ENCODE measurements around the gene PRAC2. TPM values are rescaled to one million over a fixed set of nuclear protein-coding genes. Genes with fewer than 3 reads are reported as not detected.

PRAC2 gene
- total and polyA plus RNA-seq, 2 of the 8 experiments (the other 6 are each of a cell fraction or from before 2014, with no cell fraction given) = not detected

DNA sequence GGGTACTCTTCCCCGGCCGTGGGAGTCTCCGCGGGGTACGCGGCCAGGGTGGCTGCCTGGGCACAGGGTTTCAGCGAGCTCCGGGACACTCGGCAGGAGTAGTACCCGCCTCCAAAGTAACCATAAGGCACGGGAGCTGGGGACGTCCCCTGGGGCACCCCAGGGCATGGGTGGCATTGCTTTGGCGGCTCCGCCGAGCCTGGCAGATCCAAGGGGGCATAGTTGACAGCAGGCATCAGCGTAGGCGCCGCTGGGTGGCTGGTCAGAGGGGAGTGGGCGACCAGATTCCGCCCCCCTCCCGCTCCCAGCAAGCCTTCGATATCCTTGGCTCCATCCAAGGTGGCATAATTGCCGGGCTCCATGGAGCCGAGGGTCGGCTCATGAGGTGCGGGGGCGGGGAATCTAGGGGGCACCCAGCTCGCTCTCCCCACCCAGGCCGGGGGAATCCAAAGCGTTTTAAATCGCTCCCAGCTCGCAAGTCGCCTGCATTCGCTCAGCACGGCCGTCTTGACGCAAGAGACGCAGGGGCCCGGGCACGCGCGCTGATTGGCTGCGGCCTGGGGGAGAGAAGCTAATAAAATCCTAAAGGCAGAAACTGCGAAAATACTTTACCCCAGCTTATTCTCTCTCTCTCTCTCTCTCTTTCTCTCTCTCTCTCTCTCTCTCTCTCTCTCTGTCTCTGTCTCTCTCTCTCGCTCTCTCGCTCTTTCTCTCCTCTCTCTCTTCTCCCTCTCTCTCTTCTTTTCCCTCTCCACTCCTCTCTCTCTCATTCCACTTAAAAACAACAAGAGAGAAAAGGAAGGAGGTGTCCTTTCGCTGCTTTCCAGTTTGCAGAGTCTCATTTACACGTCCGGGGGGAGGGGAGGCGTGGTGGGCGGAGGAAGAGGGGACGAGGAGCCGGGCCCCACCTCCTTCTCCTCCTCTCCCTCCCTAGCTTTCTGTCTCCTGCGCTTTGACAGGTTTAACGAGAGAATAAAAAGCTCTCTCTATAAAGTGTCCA, 5.5 kb downstream of the PRAC2 start, which contains the start of gene HOXB13:
HOXB13 (minus strand) TSS at position 519 of the 1,000 bp plus-strand sequence; CDS start at position 362, 157 bp downstream.
- Histone ChIP-seq H2AFZ (ENCODE audit: low read length) (no peak within 1 kb of the TSS), H3K4me3 (ENCODE audit: extremely low read depth in 1 of 4, insufficient read depth in 2 of 4, low read depth in 3 of 4, low read length in 4 of 4) (peak within 1 kb of the TSS in 3 of 4 experiments; percentile 14 to 50 (median 23); a peak in 3 of 8 replicates), H3K23me2 (ENCODE audit: low read depth, low read length) (no peaks in the 10 kb centered on the region), H2BK120ac (replicated peaks; ENCODE audit: low read depth, low read length) (no peak within 1 kb of the TSS), H3K4me1 (replicated peaks in 1 of 4; ENCODE audit: control insufficient read depth in 3 of 4, insufficient read depth in 4 of 4, low read length in 3 of 4) (peaks cover 0 to 13% (median 5%) of the 10 kb centered on the region in 4 experiments; a peak in 4 of 7 replicates), H2BK15ac (ENCODE audit: low read length) (no peak within 1 kb of the TSS), H3K18ac (ENCODE audit: extremely low read depth, low read length) (no peak within 1 kb of the TSS), H2BK12ac (ENCODE audit: low read depth, low read length) (no peak within 1 kb of the TSS), H3K79me2 (ENCODE audit: control insufficient read depth in 1 of 2, insufficient read depth in 2 of 2, low read length in 2 of 2) (no peaks in the 10 kb centered on the region), H4K8ac (ENCODE audit: extremely low read depth, insufficient read depth, low read length) (peak within 1 kb of the TSS; percentile 36; the same call in 1 of the 2 replicates), H3K79me1 (ENCODE audit: low read depth, low read length) (no peaks in the 10 kb centered on the region; the same call in 1 of the 2 replicates), H3K23ac (ENCODE audit: insufficient read length) (no peak within 1 kb of the TSS), H3K14ac (ENCODE audit: insufficient read length) (no peak within 1 kb of the TSS), H4K91ac (replicated peaks; ENCODE audit: insufficient read length, low read length) (no peak within 1 kb of the TSS), H3K27me3 (replicated peaks in 1 of 4; ENCODE audit: control insufficient read depth in 3 of 4, extremely low read depth in 1 of 4, insufficient read depth in 3 of 4, low read length in 3 of 4) (peaks cover 94 to 100% (median 99%) of the 10 kb centered on the region in 4 experiments), H3K36me3 (ENCODE audit: control insufficient read depth in 2 of 4, insufficient read depth in 4 of 4, low read length in 3 of 4) (peaks cover 0 to 2% (median 0%) of the 10 kb centered on the region in 4 experiments; a peak in 1 of 8 replicates), H3K4me2 (ENCODE audit: insufficient read depth in 1 of 2, low read depth in 2 of 2, low read length in 2 of 2) (peak within 1 kb of the TSS; percentile 48 to 61), H3K4ac (replicated peaks; ENCODE audit: insufficient read length, low read depth, low read length) (no peak within 1 kb of the TSS), H4K20me1 (replicated peaks in 1 of 2; ENCODE audit: control insufficient read depth in 1 of 2, insufficient read depth in 2 of 2, low read length in 2 of 2) (peaks cover 18 to 35% of the 10 kb centered on the region in 2 experiments), H3K56ac (replicated peaks; ENCODE audit: insufficient read length, low read depth, low read length) (no peak within 1 kb of the TSS), H3K9ac (replicated peaks in 1 of 4; ENCODE audit: extremely low read depth in 1 of 4, low read depth in 3 of 4, low read length in 3 of 4) (no peak within 1 kb of the TSS), H3K27ac (ENCODE audit: low read depth, low read length) (no peak within 1 kb of the TSS), H2BK5ac (ENCODE audit: low read depth, low read length) (no peak within 1 kb of the TSS), H2BK20ac (ENCODE audit: low read length) (no peak within 1 kb of the TSS), H2AK5ac (ENCODE audit: low read depth, low read length) (0 out of 2 replicates have a peak within 1 kb of the TSS, but pooled peaks have one; percentile 53), H3K9me3 (ENCODE audit: insufficient read depth in 2 of 2, low read depth in 1 of 2, low read length in 1 of 2) (no peaks in the 10 kb centered on the region), H4K5ac (ENCODE audit: insufficient read length, low read depth, low read length) (no peak within 1 kb of the TSS)
- ChIA-PET POLR2A (ENCODE audit: partially characterized antibody) (interaction anchor here (1.0 to 1.8 kb wide), 3 partner anchors 9 to 16 kb away, joined by 3 to 9 read pairs (median 3); no protein-coding TSS in a partner anchor), CTCF (ENCODE audit: partially characterized antibody) (interaction anchor here (0.6 to 13.5 kb wide), 15 partner anchors 8 to 160 kb away, joined by 3 to 147 read pairs (median 3); no protein-coding TSS in a partner anchor)
- no peak for FAIRE-seq
- no peak for DNase-seq (ENCODE audit: low read depth in 1 of 2, low spot score in 2 of 2)
- 13% methylated on average over 46 of the region's 55 CpGs; no CpG with 5 or more reads in 1 of the 2 experiments for WGBS, 2 experiments (ENCODE audit: extremely low coverage in 1 of 2, insufficient coverage in 1 of 2, insufficient read length in 1 of 2, insufficient replicate concordance in 2 of 2, low coverage in 1 of 2, low lambda C conversion rate in 2 of 2, missing lambda C conversion rate in 1 of 2)
- TF ChIP-seq SIN3A (conservative IDR thresholded peaks at IDR 0.05 in 1 of 2, IDR thresholded peaks at IDR 0.05 in 1 of 2; ENCODE audit: low read depth in 1 of 2, low read length in 2 of 2) (no peak), KDM4A (IDR thresholded peaks at IDR 0.05; ENCODE audit: low read depth, low read length, severe bottlenecking) (peak; percentile 4), CBX8 (IDR thresholded peaks at IDR 0.05; ENCODE audit: borderline replicate concordance, low read depth, low read length) (no peak; the same call in 1 of the 2 replicates), NANOG (IDR thresholded peaks at IDR 0.05; ENCODE audit: insufficient read depth, low read depth, low read length, poor library complexity, severe bottlenecking) (no peak), CREB1 (IDR thresholded peaks at IDR 0.05) (0 out of 2 replicates have a peak, but pooled peaks have one; percentile 30), EZH2 (IDR thresholded peaks at IDR 0.05; ENCODE audit: low read depth, low read length, severe bottlenecking) (peak; percentile 86), GTF2F1 (IDR thresholded peaks at IDR 0.05; ENCODE audit: borderline replicate concordance, low read depth, low read length) (no peak), RNF2 (IDR thresholded peaks at IDR 0.05; ENCODE audit: borderline replicate concordance, low read depth, low read length, missing control alignments, poor library complexity, severe bottlenecking) (peak; percentile 81), TAF1 (IDR thresholded peaks at IDR 0.05; ENCODE audit: low read depth, low read length) (no peak)

Measured in H1 (cell line).